ENCODE measurements around the gene S100A13. TPM values are rescaled to one million over a fixed set of nuclear protein-coding genes. Genes with fewer than 3 reads are reported as not detected.

Gene S100A13
- total RNA-seq, 1 experiment from 2014 or later = 350 TPM

- ChIA-PET CTCF (interaction anchor here (1.3 to 1.5 kb wide), 2 partner anchors 44 to 83 kb away, joined by 3 to 6 read pairs; no protein-coding TSS in a partner anchor), POLR2A (ENCODE audit: unreplicated experiment) (interaction anchor here (0.6 to 1.2 kb wide), 4 partner anchors 17 to 44 kb away, joined by 3 to 4 read pairs (median 3); no protein-coding TSS in a partner anchor)
- TF ChIP-seq EZH2 (IDR thresholded peaks at IDR 0.05; ENCODE audit: low read length, unreplicated experiment) = no peak
- TF ChIP-seq, protein P1, sequence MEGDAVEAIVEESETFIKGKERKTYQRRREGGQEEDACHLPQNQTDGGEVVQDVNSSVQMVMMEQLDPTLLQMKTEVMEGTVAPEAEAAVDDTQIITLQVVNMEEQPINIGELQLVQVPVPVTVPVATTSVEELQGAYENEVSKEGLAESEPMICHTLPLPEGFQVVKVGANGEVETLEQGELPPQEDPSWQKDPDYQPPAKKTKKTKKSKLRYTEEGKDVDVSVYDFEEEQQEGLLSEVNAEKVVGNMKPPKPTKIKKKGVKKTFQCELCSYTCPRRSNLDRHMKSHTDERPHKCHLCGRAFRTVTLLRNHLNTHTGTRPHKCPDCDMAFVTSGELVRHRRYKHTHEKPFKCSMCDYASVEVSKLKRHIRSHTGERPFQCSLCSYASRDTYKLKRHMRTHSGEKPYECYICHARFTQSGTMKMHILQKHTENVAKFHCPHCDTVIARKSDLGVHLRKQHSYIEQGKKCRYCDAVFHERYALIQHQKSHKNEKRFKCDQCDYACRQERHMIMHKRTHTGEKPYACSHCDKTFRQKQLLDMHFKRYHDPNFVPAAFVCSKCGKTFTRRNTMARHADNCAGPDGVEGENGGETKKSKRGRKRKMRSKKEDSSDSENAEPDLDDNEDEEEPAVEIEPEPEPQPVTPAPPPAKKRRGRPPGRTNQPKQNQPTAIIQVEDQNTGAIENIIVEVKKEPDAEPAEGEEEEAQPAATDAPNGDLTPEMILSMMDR (conservative IDR thresholded peaks at IDR 0.05; ENCODE audit: low read depth, low read length) = no peak
- no peak for TF ChIP-seq EZH2phosphoT487 (IDR thresholded peaks at IDR 0.05; ENCODE audit: borderline replicate concordance, low read length)
- Histone ChIP-seq H3F3A (ENCODE audit: low read length, unreplicated experiment) (peaks cover 14% of the 10 kb centered on the region), H4K20me1 (ENCODE audit: low read length) (no peaks in the 10 kb centered on the region), H3K4me1 (ENCODE audit: insufficient read depth, low read length) (peaks cover 50% of the 10 kb centered on the region), H2AFZ (ENCODE audit: low read length) (no peak within 1 kb of the TSS), H3K9ac (ENCODE audit: low read length) (peak within 1 kb of the TSS; percentile 67), H3K9me2 (replicated peaks; ENCODE audit: low read length) (no peaks in the 10 kb centered on the region), H3K36me3 (ENCODE audit: low read depth, low read length) (peaks cover 19% of the 10 kb centered on the region), H3K4me2 (ENCODE audit: low read length) (peak within 1 kb of the TSS; percentile 81), H3K4me3 (ENCODE audit: low read length) (peak within 1 kb of the TSS; percentile 70), H3K27ac (ENCODE audit: low read length) (peak within 1 kb of the TSS; percentile 87), H3K9me3 (ENCODE audit: low read length) (no peaks in the 10 kb centered on the region), H3K27me3 (ENCODE audit: low read length) (no peaks in the 10 kb centered on the region), H3K79me2 (ENCODE audit: low read length) (peaks cover 56% of the 10 kb centered on the region)
- ATAC-seq (no peak), DNase-seq (peak; percentile 95)
- no TSS peak for BruUV-seq (replicated peaks)
- intact Hi-C loops (cut with micrococcal nuclease) = loop anchor here (2.0 kb wide), 1 partner anchor 106 kb away; no protein-coding TSS in a partner anchor
Observed at GRCh38 chr1:153616144-153616916, 11.0 kb downstream of the S100A13 start, which contains the start of gene S100A14. Gene S100A14 (minus strand): TSS chr1:153616325. CDS start chr1:153615858, 467 bp downstream.

- H3K9me3 ChIP-seq (ENCODE audit: low read length) = no peaks in the 10 kb centered on the region
- H3K4me3 ChIP-seq (ENCODE audit: low read length) = peak overlapping the region; percentile 70
- ATAC-seq = no peak
- no peaks in the 10 kb centered on the region for H3K27me3 ChIP-seq (ENCODE audit: low read length)
- POLR2A ChIA-PET (ENCODE audit: unreplicated experiment) = interaction anchor here (1.2 kb wide), 1 partner anchor 43 kb away, joined by 3 read pairs; no protein-coding TSS in a partner anchor
- peak overlapping the region; percentile 87 for H3K27ac ChIP-seq (ENCODE audit: low read length)
- peaks cover 57% of the 10 kb centered on the region for H3K4me1 ChIP-seq (ENCODE audit: insufficient read depth, low read length)
- BruUV-seq (replicated peaks) = no TSS peak
- peak overlapping the region; percentile 81 for H3K4me2 ChIP-seq (ENCODE audit: low read length)
- intact Hi-C loops (cut with micrococcal nuclease) = no loop called here
- DNase-seq = no peak
- H3K9ac ChIP-seq (ENCODE audit: low read length) = peak overlapping the region; percentile 67
- H3F3A ChIP-seq (ENCODE audit: low read length, unreplicated experiment) = peaks cover 16% of the 10 kb centered on the region
- peaks cover 64% of the 10 kb centered on the region for H3K79me2 ChIP-seq (ENCODE audit: low read length)
- CTCF ChIA-PET = interaction anchor here (1.3 to 1.5 kb wide), 3 partner anchors 43 to 82 kb away, joined by 3 to 6 read pairs (median 5); no protein-coding TSS in a partner anchor
- TF ChIP-seq, protein P1 (conservative IDR thresholded peaks at IDR 0.05; ENCODE audit: low read depth, low read length) = no peak
- TF ChIP-seq EZH2 (IDR thresholded peaks at IDR 0.05; ENCODE audit: low read length, unreplicated experiment) (no peak), EZH2phosphoT487 (IDR thresholded peaks at IDR 0.05; ENCODE audit: borderline replicate concordance, low read length) (no peak)
- H2AFZ ChIP-seq (ENCODE audit: low read length) = no peak overlapping the region
- no peaks in the 10 kb centered on the region for H3K9me2 ChIP-seq (replicated peaks; ENCODE audit: low read length)
- no peaks in the 10 kb centered on the region for H4K20me1 ChIP-seq (ENCODE audit: low read length)
- H3K36me3 ChIP-seq (ENCODE audit: low read depth, low read length) = peaks cover 13% of the 10 kb centered on the region
Observed at GRCh38 chr1:153615406-153615805, 11.9 kb downstream of the S100A13 start.

Measured in PC-3 (cell line).